HEK293T (cell line): ENCODE data around the gene RSPH6A.

Experiments used
- CTCF ChIA-PET: fragments of 350-600 bp; formaldehyde crosslinking; extraction: SDS; loops from one replicate; lab custom pipeline; 2021; ENCODE audit warnings: antibody characterized with exemption, inconsistent platforms; lab: Yijun Ruan, JAX
- POLR2A ChIA-PET: fragments of 350-600 bp; formaldehyde crosslinking; extraction: SDS; loops from one replicate; lab custom pipeline; 2020; ENCODE audit warnings: antibody characterized with exemption, inconsistent platforms; lab: Yijun Ruan, JAX
- DNase-seq: peaks from one replicate; pipeline ENCODE4 v3.0.0; 2012; ENCODE audit warnings: mixed read lengths; ENCODE audit errors: extremely low spot score
- ARNT ChIP-seq: fragments of 450-650 bp; IDR thresholded peaks from 2 replicates; pipeline ENCODE4 v1.6.1; 2017; ENCODE audit warnings: mild to moderate bottlenecking
- BHLHE40 ChIP-seq: fragments of 450-650 bp; IDR thresholded peaks from 2 replicates; pipeline ENCODE4 v1.6.1; 2016; ENCODE audit warnings: mild to moderate bottlenecking, moderate library complexity, borderline replicate concordance
- CTBP1 ChIP-seq: fragments of 450-650 bp; IDR thresholded peaks from 2 replicates; pipeline ENCODE4 v1.6.1; 2016; ENCODE audit warnings: borderline replicate concordance
- ELF4 ChIP-seq: fragments of 450-650 bp; IDR thresholded peaks from 2 replicates; pipeline ENCODE4 v1.6.1; 2017; ENCODE audit warnings: antibody characterized with exemption
- FOXA1 ChIP-seq: fragments of 450-650 bp; IDR thresholded peaks from 2 replicates; pipeline ENCODE4 v1.6.1; 2016; ENCODE audit warnings: mild to moderate bottlenecking
- FOXK2 ChIP-seq: fragments of 450-650 bp; IDR thresholded peaks from 2 replicates; pipeline ENCODE4 v1.6.1; 2016; ENCODE audit warnings: mild to moderate bottlenecking
- FOXM1 ChIP-seq: fragments of 450-650 bp; IDR thresholded peaks from 2 replicates; pipeline ENCODE4 v1.6.1; 2017; ENCODE audit warnings: mild to moderate bottlenecking, borderline replicate concordance
- HDGF ChIP-seq: fragments of 450-650 bp; IDR thresholded peaks from 2 replicates; pipeline ENCODE4 v1.6.1; 2017; ENCODE audit warnings: antibody characterized with exemption, borderline replicate concordance
- L3MBTL2 ChIP-seq: fragments of 450-650 bp; conservative IDR thresholded peaks from 2 replicates; pipeline ENCODE4 v1.6.1; 2016; ENCODE audit warnings: mild to moderate bottlenecking
- LEF1 ChIP-seq: fragments of 450-650 bp; IDR thresholded peaks from 2 replicates; pipeline ENCODE4 v1.6.1; 2017; ENCODE audit warnings: mild to moderate bottlenecking, borderline replicate concordance
- NFRKB ChIP-seq: fragments of 450-650 bp; IDR thresholded peaks from 2 replicates; pipeline ENCODE4 v1.6.1; 2016; ENCODE audit warnings: mild to moderate bottlenecking, moderate library complexity
- SP1 ChIP-seq: fragments of 450-650 bp; IDR thresholded peaks from 2 replicates; pipeline ENCODE4 v1.6.1; 2017
- SUZ12 ChIP-seq: fragments of 450-650 bp; IDR thresholded peaks from 2 replicates; pipeline ENCODE4 v1.6.1; 2016; ENCODE audit warnings: mild to moderate bottlenecking
- TARDBP ChIP-seq: fragments of 450-650 bp; IDR thresholded peaks from 2 replicates; pipeline ENCODE4 v1.6.1; 2016
- ZNF384 ChIP-seq: fragments of 450-650 bp; IDR thresholded peaks from 2 replicates; pipeline ENCODE4 v1.6.1; 2016
- TF ChIP-seq, protein P1 (sequence below): fragments of 450-650 bp; IDR thresholded peaks from 2 replicates; pipeline ENCODE4 v1.6.1; 2016

Gene RSPH6A

GRCh38 chr19:45767410-45767880, 47.7 kb downstream of the RSPH6A start:
- peak; percentile 64 for DNase-seq
- no peak for TF ChIP-seq SUZ12
- TF ChIP-seq LEF1: no peak
- no peak for TF ChIP-seq FOXA1
- no peak for TF ChIP-seq BHLHE40
- no peak for TF ChIP-seq ZNF384
- TF ChIP-seq, protein P1, sequence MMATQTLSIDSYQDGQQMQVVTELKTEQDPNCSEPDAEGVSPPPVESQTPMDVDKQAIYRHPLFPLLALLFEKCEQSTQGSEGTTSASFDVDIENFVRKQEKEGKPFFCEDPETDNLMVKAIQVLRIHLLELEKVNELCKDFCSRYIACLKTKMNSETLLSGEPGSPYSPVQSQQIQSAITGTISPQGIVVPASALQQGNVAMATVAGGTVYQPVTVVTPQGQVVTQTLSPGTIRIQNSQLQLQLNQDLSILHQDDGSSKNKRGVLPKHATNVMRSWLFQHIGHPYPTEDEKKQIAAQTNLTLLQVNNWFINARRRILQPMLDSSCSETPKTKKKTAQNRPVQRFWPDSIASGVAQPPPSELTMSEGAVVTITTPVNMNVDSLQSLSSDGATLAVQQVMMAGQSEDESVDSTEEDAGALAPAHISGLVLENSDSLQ: no peak
- no peak for TF ChIP-seq TARDBP
- no peak for TF ChIP-seq CTBP1
- no peak for TF ChIP-seq FOXM1
- TF ChIP-seq ELF4: no peak
- no peak for TF ChIP-seq HDGF
- no peak for TF ChIP-seq L3MBTL2
- TF ChIP-seq SP1: no peak
- no peak for TF ChIP-seq FOXK2
- no peak for TF ChIP-seq ARNT
- no peak for TF ChIP-seq NFRKB
- ChIA-PET POLR2A (interaction anchor here (1.0 to 4.4 kb wide), 13 partner anchors 10 to 96 kb away, joined by 3 to 52 read pairs (median 7); partner anchors contain the start of genes DMPK, FBXO46, FOXA3 and QPCTL), CTCF (interaction anchor here (0.6 to 1.6 kb wide), 5 partner anchors 15 to 76 kb away, joined by 3 to 4 read pairs (median 4); partner anchors contain the start of genes QPCTL and SNRPD2)

GRCh38 chr19:45766869-45767346, 48.2 kb downstream of the RSPH6A start:
- DNase-seq: no peak
- ChIA-PET CTCF (interaction anchor here (0.6 to 1.6 kb wide), 2 partner anchors 50 to 74 kb away, joined by 4 read pairs; partner anchors contain the start of gene QPCTL), POLR2A (interaction anchor here (1.0 to 4.4 kb wide), 9 partner anchors 10 to 75 kb away, joined by 3 to 52 read pairs (median 7); partner anchors contain the start of genes DMPK, FBXO46, QPCTL and SNRPD2)
- TF ChIP-seq ZNF384: no peak
- TF ChIP-seq BHLHE40: no peak
- no peak for TF ChIP-seq SUZ12
- TF ChIP-seq ELF4: no peak
- TF ChIP-seq, protein P1: no peak
- TF ChIP-seq HDGF: no peak

DNA sequence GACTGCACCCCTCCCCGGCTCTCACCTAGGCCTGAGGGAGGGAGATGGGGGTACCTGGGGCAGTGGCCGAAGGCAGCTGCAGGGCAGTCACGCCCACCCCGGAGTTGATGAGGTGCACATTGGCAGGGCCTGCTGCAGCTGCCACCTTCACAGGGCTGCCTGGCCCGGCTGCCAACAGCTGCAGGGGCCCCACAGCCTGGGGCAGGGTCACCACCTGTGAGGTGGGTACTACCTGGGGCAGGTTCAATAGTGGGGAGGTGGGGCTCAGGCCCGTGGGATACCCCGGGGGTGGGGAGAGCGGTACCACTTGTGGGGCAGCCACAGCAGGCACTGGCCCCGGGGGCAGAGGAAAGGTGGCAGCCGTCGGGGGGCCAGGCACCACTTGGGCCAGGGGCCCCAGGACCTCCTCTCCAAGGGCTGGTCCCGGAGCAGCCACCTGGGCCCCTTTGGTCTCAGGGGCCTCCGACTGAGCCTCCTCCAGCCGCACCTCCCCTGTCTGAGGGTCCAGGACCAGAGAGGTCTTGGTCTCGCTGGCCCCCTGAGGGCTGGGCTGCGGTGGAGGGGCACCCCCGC, 48.7 kb downstream of the RSPH6A start:
- POLR2A ChIA-PET: interaction anchor here (4.4 kb wide), 2 partner anchors 49 to 74 kb away, joined by 46 to 52 read pairs; partner anchors contain the start of genes QPCTL and SNRPD2
- CTCF ChIA-PET: interaction anchor here (1.6 kb wide), 1 partner anchor 73 kb away, joined by 4 read pairs; the partner anchor contains the start of gene QPCTL
- no peak for DNase-seq
- TF ChIP-seq HDGF: no peak
- TF ChIP-seq SP1: no peak
- no peak for TF ChIP-seq ZNF384
- no peak for TF ChIP-seq NFRKB

- ChIA-PET POLR2A (interaction anchor here (0.9 to 1.4 kb wide), 2 partner anchors 49 to 73 kb away, joined by 3 to 11 read pairs; partner anchors contain the start of genes QPCTL and SNRPD2), CTCF (no interaction called here)
- TF ChIP-seq, protein P1: no peak
- no peak for TF ChIP-seq BHLHE40
- no peak for TF ChIP-seq ZNF384
- TF ChIP-seq FOXM1: no peak
- TF ChIP-seq CTBP1: no peak
- TF ChIP-seq LEF1: no peak
- no peak for DNase-seq
Measured at GRCh38 chr19:45765702-45766295, 49.3 kb downstream of the RSPH6A start.

- ChIA-PET CTCF (interaction anchor here (0.5 to 0.6 kb wide), 2 partner anchors 42 to 133 kb away, joined by 3 to 6 read pairs; no protein-coding TSS in a partner anchor), POLR2A (interaction anchor here (0.8 to 1.4 kb wide), 3 partner anchors 34 to 73 kb away, joined by 3 to 11 read pairs (median 4); partner anchors contain the start of genes FBXO46, QPCTL and SNRPD2)
- TF ChIP-seq CTBP1 (no peak), SUZ12 (no peak), BHLHE40 (no peak), TARDBP (no peak), SP1 (no peak), HDGF (no peak), LEF1 (no peak), ARNT (no peak), L3MBTL2 (no peak), NFRKB (no peak), ZNF384 (no peak)
- DNase-seq: no peak
Measured at GRCh38 chr19:45764945-45765701, 50.0 kb downstream of the RSPH6A start.
